GM12878 (cell line): ENCODE results near the gene OGFRL1.

ENCODE experiments used
- ESRRA ChIP-seq: IDR thresholded peaks from 2 replicates; pipeline ENCODE4 v1.6.1; 2012; ENCODE audit warnings: mild to moderate bottlenecking, low read length, improper control_type of control experiment
- SMC3 ChIP-seq: IDR thresholded peaks from 2 replicates; pipeline ENCODE4 v1.6.1; 2011; ENCODE audit warnings: low read length, improper control_type of control experiment, borderline replicate concordance
- ZNF207 ChIP-seq: fragments of 450-650 bp; IDR thresholded peaks from 2 replicates; pipeline ENCODE4 v1.6.1; 2014; ENCODE audit warnings: antibody characterized with exemption, mild to moderate bottlenecking, borderline replicate concordance
- TF ChIP-seq, protein P1 (sequence below): fragments of 450-650 bp; IDR thresholded peaks from 2 replicates; pipeline ENCODE4 v1.6.1; 2017; ENCODE audit warnings: mild to moderate bottlenecking, moderate library complexity
- TF ChIP-seq, protein P2 (sequence below), 3 experiments: IDR thresholded peaks in 2 of 3; conservative IDR thresholded peaks in 1 of 3; 2 replicates each; pipeline ENCODE4 v1.5.1; 2011; ENCODE audit warnings: low read depth in 3 of 3, low read length in 3 of 3, mild to moderate bottlenecking in 3 of 3, control low read depth in 2 of 3, moderate library complexity in 2 of 3, inconsistent platforms in 1 of 3, mixed read lengths in 1 of 3; ENCODE audit not compliant: control insufficient read depth in 2 of 3, insufficient read depth in 1 of 3; ENCODE audit errors: extremely low read depth in 1 of 3

GRCh38 chr6:71288228-71289038 is at the start of gene OGFRL1:
- TF ChIP-seq ESRRA (no peak), SMC3 (no peak), ZNF207 (no peak)
- TF ChIP-seq, protein P1, sequence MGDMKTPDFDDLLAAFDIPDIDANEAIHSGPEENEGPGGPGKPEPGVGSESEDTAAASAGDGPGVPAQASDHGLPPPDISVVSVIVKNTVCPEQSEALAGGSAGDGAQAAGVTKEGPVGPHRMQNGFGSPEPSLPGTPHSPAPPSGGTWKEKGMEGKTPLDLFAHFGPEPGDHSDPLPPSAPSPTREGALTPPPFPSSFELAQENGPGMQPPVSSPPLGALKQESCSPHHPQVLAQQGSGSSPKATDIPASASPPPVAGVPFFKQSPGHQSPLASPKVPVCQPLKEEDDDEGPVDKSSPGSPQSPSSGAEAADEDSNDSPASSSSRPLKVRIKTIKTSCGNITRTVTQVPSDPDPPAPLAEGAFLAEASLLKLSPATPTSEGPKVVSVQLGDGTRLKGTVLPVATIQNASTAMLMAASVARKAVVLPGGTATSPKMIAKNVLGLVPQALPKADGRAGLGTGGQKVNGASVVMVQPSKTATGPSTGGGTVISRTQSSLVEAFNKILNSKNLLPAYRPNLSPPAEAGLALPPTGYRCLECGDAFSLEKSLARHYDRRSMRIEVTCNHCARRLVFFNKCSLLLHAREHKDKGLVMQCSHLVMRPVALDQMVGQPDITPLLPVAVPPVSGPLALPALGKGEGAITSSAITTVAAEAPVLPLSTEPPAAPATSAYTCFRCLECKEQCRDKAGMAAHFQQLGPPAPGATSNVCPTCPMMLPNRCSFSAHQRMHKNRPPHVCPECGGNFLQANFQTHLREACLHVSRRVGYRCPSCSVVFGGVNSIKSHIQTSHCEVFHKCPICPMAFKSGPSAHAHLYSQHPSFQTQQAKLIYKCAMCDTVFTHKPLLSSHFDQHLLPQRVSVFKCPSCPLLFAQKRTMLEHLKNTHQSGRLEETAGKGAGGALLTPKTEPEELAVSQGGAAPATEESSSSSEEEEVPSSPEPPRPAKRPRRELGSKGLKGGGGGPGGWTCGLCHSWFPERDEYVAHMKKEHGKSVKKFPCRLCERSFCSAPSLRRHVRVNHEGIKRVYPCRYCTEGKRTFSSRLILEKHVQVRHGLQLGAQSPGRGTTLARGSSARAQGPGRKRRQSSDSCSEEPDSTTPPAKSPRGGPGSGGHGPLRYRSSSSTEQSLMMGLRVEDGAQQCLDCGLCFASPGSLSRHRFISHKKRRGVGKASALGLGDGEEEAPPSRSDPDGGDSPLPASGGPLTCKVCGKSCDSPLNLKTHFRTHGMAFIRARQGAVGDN = no peak
- TF ChIP-seq, protein P2, sequence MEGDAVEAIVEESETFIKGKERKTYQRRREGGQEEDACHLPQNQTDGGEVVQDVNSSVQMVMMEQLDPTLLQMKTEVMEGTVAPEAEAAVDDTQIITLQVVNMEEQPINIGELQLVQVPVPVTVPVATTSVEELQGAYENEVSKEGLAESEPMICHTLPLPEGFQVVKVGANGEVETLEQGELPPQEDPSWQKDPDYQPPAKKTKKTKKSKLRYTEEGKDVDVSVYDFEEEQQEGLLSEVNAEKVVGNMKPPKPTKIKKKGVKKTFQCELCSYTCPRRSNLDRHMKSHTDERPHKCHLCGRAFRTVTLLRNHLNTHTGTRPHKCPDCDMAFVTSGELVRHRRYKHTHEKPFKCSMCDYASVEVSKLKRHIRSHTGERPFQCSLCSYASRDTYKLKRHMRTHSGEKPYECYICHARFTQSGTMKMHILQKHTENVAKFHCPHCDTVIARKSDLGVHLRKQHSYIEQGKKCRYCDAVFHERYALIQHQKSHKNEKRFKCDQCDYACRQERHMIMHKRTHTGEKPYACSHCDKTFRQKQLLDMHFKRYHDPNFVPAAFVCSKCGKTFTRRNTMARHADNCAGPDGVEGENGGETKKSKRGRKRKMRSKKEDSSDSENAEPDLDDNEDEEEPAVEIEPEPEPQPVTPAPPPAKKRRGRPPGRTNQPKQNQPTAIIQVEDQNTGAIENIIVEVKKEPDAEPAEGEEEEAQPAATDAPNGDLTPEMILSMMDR (IDR thresholded peaks at IDR 0.05 in 2 of 3, conservative IDR thresholded peaks at IDR 0.05 in 1 of 3; ENCODE audit: control insufficient read depth in 2 of 3, extremely low read depth in 1 of 3, insufficient read depth in 1 of 3, low read depth in 3 of 3, low read length in 3 of 3) = peak in 1 of 3 experiments; percentile 38; a peak in 1 of 6 replicates
